SW480 (cell line): ENCODE results near the gene ACP2.
A peak's percentile ranks its signal among the peaks of the same experiment; 100 is the strongest.

Experiments
- DNase-seq: peaks from one replicate; pipeline ENCODE4 v3.0.0-alpha.2; 2016; ENCODE audit warnings: low spot score

The ACP2 gene

DNA sequence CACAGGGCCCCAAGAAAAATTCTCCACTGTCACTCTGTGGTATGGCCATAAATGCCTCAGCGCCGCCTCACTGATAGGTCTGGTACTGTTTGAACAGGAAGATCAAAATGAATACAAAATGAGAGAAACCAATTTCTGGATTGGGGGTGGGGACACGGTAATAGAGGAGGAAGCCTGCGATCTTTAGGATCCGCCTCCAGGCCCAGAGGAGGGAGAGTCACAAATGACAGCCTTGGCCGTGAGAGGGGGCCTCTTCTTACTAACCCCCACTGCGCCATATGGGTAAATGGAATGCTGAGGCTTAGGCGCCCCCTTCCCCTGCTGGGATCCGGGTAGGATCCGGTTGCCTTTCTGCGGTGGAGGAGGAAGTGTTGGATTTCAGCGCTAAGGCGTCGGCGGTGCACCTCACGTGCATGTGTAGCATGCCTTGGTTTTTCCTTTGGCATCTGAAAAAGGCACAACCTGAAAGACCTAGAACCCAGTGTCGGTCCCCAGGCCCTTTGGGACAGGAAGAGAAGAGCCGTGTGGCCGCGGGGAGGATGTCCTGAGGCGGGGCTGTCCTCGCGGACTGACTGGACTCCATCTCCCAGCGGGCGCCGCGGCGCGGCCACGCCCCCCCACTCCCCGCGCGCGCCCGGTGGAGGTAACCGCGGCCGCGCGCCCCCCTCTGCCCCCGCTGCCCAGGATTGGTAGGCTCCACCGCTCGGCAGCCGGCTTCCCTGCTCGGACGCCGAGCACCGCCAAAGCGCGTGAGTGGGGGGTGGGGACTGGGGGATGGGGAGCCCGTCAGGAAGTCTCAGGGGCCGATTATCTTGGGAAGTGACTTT is 20.6 kb upstream of the ACP2 start:
- peak; percentile 97 for DNase-seq

DNA sequence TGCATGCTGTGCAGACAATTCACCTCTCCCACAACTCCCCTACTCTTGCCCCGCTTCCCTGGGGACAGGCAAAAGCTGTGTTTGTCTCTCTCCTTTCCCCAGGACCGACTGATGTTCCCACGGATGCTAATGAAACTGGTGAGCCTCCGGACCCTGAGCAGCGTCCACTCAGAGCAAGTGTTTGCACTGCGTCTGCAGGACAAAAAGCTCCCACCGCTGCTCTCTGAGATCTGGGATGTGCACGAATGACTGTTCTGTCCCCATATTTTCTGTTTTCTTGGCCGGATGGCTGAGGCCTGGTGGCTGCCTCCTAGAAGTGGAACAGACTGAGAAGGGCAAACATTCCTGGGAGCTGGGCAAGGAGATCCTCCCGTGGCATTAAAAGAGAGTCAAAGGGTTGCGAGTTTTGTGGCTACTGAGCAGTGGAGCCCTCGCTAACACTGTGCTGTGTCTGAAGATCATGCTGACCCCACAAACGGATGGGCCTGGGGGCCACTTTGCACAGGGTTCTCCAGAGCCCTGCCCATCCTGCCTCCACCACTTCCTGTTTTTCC is 19.9 kb upstream of the ACP2 start:
- no peak for DNase-seq

GRCh38 chr11:47267876-47268275 is 19.3 kb upstream of the ACP2 start:
- no peak for DNase-seq

- no peak for DNase-seq
These were observed 15.9 kb upstream of the ACP2 start for GRCh38 chr11:47264521-47264920.

DNA sequence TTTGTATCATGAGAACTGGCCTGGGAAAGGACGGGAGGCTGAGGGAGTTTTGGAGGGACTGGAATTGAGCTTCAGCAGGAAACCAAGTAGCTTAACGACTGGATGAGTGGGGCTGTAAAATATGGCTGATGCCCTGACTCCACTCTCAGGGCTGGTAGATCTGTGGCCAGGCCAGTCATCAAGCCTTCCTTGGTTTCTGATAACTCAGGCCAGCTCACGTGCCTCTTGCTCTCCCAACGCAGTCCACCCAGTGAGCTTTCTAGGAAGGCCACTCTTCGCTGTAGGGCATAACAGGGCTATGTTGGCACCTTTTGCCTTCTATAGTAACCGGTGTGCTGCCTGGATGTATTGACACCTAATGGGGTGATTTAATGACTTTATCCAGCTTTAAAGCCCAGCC is 15.5 kb upstream of the ACP2 start:
- no peak for DNase-seq

DNA sequence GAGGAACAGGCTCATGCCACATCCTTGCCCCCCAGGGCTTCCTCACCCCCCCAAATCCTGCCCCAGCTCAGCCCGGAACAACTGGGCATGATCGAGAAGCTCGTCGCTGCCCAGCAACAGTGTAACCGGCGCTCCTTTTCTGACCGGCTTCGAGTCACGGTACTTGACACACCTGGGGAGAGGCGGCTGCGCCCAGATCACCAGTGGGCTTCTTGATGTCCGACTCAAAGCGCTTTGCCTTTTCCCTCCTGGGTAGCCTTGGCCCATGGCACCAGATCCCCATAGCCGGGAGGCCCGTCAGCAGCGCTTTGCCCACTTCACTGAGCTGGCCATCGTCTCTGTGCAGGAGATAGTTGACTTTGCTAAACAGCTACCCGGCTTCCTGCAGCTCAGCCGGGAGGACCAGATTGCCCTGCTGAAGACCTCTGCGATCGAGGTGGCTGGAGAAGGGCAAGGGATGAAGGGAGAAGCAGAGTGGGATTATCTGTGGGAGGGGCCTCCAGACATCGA is 12.7 kb upstream of the ACP2 start:
- no peak for DNase-seq

- no peak for DNase-seq
These were observed 11.8 kb upstream of the ACP2 start for GRCh38 chr11:47260366-47260765.

DNA sequence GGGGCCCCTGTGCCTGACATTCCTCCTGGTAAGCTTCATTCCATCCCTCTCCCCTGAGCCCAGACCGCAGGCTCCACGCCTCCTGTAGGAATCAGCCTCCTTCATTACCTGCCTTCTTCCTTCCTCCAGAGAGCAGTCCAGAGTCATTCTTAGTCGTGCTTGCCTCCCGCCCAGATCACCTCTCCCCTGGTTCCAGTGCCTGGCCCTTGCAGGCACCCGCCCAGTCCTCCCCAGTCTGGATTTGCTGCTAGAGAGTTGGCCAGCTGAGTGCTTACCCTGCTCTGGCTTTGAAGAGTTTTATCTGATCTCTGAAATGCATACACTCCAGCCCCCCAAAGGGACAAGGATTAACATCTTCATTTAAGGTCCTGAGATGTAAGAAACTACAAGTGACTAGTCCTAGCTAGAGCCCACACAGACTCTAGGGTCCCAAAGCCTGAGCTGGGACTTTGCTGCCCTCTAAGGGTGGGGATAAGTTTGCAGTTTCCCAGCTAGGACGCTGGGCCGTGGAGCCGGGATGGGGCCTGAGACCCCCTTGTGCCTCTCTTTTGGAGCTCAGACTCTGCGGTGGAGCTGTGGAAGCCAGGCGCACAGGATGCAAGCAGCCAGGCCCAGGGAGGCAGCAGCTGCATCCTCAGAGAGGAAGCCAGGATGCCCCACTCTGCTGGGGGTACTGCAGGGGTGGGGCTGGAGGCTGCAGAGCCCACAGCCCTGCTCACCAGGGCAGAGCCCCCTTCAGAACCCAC is 10.8 kb upstream of the ACP2 start:
- DNase-seq: peak; percentile 82

DNA sequence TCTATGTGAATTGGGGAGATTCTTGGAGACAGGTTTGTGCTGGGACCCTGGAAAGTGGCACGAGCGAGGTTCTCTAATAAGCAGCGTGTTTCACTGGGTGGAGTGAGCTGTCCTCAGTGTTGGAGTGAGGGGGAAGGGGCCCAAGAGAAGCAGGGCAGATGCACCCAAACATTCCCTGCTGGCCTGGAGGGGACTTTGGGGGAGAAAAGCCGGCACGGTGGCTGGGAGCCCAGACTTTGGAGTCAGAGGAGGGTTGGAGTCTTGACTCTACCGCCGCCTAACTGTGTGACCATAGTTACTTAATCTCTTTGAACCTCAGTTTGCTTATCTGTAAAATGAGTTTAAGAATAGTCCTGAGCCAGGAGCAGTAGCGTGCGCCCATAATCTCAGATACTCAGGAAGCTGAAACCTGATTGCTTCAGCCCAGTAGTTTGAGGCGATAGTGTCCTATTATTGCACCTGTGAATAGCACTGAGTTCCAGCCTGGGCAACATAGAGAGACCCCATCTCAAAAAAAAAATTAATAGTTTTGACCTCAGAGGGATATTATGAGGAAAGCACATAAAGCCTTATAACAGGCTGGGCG is 9.8 kb upstream of the ACP2 start:
- no peak for DNase-seq

DNA sequence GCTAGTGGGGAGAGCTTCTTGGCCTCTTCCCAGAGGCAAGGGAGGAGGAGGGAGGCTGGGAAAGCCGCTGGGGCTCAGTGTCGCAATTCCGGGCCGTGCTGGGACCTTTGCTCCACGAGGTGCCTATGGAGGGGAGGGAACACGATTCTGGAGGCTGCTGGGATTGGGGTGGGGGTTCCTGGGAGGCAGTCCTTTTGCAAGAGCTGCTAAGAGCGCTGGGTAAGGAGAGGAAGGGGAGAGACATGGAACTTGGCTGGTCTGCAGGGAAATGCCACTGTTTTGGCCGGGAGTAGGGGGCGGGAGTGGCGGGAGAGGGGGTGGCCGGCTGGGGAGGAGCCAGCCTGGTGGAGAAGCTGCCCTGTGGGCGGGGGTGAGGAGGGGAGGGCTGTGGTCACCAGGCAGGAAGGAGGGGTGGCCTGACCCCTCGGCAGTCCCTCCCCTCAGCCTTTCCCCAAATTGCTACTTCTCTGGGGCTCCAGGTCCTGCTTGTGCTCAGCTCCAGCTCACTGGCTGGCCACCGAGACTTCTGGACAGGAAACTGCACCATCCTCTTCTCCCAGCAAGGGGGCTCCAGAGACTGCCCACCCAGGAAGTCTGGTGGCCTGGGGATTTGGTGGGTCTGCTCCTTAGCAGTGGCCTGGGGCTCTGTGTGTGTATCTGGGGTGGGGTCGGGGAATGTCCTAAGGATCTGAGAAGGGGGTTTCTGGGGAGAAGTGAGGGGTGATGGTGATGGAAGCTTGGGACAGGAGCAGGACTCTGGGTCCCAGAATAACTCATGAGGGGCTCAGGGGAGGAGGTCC is 9.1 kb upstream of the ACP2 start, which contains the start of gene NR1H3:
Gene NR1H3 (plus strand): TSS at position 480 of the 800 bp plus-strand sequence. CDS start 1,221 bp downstream, outside the sequence.
- DNase-seq: peak; percentile 64

GRCh38 chr11:47257177-47257516 is 8.5 kb upstream of the ACP2 start:
- no peak for DNase-seq

GRCh38 chr11:47256374-47256773 is 7.8 kb upstream of the ACP2 start:
- no peak for DNase-seq

DNA sequence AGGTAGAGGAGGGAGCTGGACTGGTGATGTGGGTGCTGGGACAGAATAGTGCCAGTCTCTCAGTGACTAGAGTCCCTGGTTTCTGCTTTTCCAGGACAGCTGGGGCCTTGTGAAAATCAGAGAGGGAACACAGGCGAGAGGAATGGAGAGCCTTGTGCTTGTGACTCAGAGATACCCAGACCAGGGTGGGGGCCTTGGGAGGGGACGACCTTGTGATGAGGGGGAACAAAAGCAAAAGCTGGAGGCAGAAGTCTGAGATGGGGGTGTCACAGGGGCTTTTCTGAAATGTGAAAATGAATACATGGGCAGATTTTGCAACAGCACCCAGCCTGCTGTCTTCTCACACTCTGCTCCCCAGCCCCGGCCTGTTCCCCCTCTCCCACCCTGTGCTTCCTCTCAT is 5.8 kb upstream of the ACP2 start:
- no peak for DNase-seq

GRCh38 chr11:47253660-47254059 is 5.0 kb upstream of the ACP2 start:
- no peak for DNase-seq

DNA sequence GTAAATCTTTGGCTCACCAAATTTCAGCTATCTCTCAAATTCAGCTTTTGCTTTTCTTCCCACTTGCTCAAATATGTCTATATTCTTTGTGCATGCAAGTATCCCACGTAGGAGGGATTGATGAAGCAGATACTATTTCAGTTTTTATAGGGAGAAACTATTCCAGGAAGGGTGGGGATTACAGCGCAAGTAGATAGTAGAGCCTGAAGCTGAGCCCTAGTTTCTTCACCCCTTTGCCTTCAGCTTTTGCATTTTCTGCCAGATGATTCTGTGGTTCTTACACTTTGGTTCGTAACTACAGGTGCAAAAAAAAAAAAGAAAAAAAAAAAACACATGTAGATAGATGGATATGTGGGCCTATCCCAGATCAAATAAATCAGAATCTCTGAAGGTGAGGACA is 3.1 kb upstream of the ACP2 start:
- DNase-seq: no peak

- no peak for DNase-seq
These were observed 733 bp upstream of the ACP2 start for GRCh38 chr11:47249378-47249715.

GRCh38 chr11:47248304-47248663 is 330 bp downstream of the ACP2 start:
- DNase-seq: peak; percentile 29

DNA sequence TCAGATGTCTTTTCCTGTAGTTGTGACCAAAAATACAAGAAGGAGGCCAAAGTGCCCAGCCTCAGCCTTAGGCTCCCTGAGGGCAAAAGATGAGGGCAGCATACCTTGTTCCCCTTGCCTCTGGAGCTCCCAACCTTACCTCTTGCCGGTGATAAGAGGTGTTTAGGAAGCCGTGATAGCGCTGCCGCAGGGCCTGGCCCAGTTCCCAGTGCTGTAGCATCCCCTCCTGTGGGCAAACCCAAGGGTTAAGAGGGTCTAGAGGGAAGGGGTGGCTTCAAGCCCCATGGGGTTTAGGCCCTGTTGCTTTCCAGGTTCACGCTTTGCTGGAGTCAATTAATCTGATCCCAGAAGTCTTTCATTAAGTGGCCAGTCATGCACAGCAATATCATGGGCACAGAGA is 1.1 kb downstream of the ACP2 start:
- DNase-seq: no peak

DNA sequence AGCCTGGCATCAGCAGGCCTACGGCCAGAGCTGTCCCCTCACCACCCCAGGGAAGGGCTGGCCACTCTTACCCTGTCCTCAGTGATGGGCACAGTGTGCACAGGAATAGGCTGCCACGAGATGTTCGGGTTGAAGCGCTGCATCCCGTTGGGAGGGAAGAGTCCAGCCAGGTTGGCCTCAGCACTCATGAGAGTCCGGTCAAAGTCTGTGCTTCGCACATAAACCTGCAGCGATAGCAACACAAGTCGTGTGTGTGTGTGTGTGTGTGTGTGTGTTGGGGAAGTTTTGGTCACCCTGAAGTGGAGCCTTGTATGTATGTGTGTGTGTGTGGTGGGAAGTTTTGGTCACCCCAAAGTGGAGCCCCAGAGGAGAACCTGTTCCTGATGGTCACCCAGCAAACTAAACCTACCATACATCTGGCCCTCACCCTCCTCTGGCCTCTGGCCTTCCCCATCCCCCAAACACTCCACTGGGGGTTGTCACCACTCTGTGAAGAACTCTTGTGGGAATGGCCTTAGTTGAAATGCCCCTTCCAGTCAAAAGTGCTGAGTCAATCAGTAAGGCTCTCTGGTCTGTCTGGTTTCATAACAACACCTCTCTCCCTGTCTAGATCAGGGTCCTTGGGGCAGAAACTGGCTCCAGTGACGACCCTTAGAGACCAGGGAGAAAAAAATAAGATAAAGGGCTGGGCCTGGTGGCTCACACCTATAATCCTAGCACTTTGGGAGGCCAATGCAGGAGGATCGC is 2.8 kb downstream of the ACP2 start:
- no peak for DNase-seq

DNA sequence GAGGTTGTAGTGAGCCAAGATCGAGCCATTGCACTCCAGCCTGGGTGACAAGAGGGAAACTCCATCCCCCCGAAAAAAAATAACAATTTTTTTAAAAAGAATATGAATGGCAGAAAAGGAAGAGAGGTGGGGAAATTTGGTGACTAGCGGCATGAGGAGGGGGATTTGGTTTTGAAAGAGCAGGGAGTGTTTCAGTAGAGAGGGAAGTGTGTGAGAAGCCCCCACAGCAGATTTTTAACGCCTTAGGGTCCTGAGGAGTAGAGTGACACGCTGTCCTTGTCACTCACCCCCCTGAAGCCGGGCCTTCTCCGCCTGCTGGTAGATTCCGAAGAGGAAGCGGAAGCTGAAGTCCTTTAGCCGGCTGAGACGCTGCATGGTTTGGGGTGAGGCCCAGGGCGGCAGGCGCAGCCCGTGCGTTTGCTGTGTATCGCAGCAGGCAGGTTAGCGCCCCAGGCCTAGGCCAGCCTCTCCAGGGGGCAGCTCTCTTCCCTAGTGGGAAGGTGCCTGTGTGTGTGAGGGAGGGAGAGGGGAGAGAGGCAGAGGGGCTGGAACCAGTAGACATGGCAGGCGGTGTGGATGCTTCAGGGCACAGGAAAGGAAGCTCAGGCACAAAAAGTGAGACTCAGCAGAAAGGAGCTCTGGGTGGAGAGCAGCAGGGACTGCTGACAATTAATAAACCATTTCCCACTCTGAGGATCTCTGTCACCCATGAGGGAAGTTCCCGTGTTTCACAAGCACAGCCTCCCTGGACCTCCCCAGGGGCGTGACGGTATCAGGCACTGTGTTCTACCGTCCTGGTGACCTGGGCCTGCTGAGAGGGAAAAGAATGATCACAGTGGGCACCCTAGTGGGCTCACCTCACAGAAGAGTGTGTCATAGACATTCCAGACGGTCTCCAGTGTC is 3.9 kb downstream of the ACP2 start:
- DNase-seq: no peak
